ENCODE results near the gene SEC61B. TPM values are rescaled to one million over a fixed set of nuclear protein-coding genes. Genes with fewer than 3 reads are reported as not detected.

Gene SEC61B
- total RNA-seq, 2 donors from 2014 or later = 176 to 255 TPM

DNA sequence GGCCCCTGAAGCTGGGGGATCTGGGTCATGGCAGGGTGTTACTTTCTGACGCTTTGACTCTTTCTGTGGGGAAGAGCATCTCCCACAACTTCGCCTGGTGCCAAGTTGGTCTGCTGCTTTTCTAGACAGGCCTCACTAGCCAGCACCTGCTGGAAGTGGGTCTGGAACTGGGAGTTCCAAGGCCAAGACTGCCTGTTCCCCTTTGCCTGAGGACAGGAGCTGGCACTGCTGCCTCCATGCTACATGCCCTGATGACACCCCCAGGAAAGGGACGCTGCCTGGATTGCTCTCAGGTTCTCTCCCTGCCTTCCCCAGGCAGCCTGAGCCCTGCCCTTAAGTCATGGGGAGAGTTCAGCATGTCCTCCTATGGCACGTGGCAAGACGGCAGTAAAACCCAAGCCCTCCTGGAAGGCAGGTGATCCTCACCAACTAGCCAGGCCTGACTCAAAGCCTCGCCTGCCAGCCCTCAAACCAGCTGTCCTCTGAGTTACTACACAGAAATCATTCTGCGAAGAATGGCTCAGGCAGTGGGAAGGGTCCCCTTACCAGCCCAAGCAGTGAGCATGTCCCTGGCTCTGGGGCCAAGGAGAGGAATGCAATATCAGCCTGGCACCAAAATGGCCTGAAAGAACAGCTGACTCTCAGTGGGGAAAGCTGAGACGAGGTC is 35.8 kb downstream of the SEC61B start:
- Mint-ChIP-seq H3K4me1 (ENCODE audit: low read depth in 2 of 2) (peaks cover 41 to 49% of the 10 kb centered on the region in 2 donors), H3K9me3 (no peaks in the 10 kb centered on the region), H3K36me3 (no peaks in the 10 kb centered on the region), H3K27ac (peak overlapping the region in 1 of 2 donors; percentile 92), H3K27me3 (no peaks in the 10 kb centered on the region), H3K4me3 (no peak overlapping the region)
- ATAC-seq = no peak
- DNase-seq (ENCODE audit: low spot score) = no peak

DNA sequence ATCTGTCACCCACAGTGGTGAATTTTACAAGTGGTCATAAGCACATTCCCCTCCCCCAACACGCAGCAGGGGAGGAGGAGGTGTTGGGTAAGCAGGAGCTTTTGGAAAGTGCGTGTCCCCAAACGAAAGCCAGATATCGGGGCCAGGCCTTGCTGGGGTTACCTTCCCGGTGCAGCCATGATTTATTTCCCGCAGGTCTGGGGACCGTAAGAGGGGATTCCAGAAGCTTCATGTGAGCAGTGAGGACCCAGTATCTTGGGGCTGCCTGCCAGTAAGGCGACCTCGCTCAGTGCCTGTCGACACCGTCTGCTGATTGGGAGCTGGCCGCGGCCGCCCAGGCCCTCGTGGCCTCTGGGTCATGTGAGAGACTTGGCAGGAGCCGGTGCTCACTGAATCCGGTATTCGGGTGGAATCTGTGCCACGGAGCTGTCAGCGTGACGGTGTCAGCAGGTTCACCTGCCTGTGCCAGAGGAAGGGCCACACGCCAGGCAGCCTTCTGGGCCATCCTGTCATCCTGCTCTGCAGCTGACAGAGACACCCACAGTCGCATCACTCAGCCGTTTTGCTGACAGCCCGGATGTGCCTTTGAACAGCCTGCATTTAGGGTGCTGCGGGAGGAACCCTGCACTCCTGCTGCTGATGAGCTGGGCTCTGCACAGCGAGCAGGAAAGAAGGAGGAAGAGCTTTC is 37.3 kb downstream of the SEC61B start:
- Mint-ChIP-seq H3K4me3 (peak overlapping the region; percentile 79), H3K27me3 (no peaks in the 10 kb centered on the region), H3K27ac (peak overlapping the region; percentile 88 to 92), H3K9me3 (no peaks in the 10 kb centered on the region), H3K4me1 (ENCODE audit: low read depth in 2 of 2) (peaks cover 26 to 37% of the 10 kb centered on the region in 2 donors), H3K36me3 (no peaks in the 10 kb centered on the region)
- DNase-seq (ENCODE audit: low spot score) = peak; percentile 70
- ATAC-seq = peak; percentile 81 to 89

DNA sequence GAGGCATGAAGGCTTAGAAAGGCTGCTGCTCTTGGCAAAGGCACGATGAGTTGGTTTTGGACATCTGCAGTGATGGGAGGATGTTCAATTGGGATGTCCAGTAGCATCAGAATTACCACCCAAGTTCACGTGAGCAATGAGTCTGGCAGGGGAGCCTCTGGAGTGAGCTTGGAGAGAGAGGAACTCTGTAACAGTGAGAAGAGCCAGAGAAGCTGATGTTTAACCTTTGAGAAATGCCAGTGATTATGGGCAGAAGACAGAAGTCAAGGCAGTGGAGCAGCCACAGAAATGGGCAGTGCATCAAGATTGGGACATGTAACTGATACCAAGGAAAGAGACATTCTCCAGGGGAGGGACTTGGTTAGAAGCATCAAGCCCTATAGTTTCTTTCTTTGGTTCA is 39.8 kb downstream of the SEC61B start:
- Mint-ChIP-seq H3K27me3 (peaks cover 0 to 4% of the 10 kb centered on the region in 2 donors), H3K36me3 (no peaks in the 10 kb centered on the region), H3K4me1 (ENCODE audit: low read depth in 2 of 2) (peaks cover 19 to 30% of the 10 kb centered on the region in 2 donors), H3K27ac (peak overlapping the region in 1 of 2 donors; percentile 36), H3K9me3 (no peaks in the 10 kb centered on the region), H3K4me3 (no peak overlapping the region)
- ATAC-seq (no peak), DNase-seq (ENCODE audit: low spot score) (no peak)

DNA sequence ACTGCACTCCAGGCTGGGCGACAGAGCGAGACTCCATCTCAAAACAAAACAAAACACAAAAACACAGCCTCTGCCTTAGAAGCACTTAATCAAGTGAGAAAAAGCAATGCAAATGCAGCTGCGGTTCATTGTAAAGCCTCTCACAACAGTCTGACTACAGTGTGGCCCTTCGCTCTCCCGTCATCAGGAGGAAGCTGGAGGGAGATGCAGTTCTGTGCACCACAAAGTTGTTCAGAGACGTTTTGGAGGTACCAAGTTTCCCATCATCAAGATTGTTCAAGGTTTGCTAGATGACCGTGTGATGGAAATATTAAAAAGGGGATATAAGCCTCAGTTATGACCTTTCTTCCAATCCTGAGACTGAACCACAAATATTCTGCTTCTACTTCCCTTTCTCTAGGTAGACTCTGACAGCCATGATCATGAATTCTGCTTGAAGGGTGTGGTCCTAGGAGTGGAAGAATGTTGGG is 40.9 kb downstream of the SEC61B start:
- H3K9me3 Mint-ChIP-seq = no peaks in the 10 kb centered on the region
- no peaks in the 10 kb centered on the region for H3K36me3 Mint-ChIP-seq
- ATAC-seq = no peak
- peaks cover 22 to 31% of the 10 kb centered on the region in 2 donors for H3K4me1 Mint-ChIP-seq (ENCODE audit: low read depth in 2 of 2)
- H3K27ac Mint-ChIP-seq = no peak overlapping the region
- H3K4me3 Mint-ChIP-seq = no peak overlapping the region
- H3K27me3 Mint-ChIP-seq = peaks cover 0 to 4% of the 10 kb centered on the region in 2 donors
- DNase-seq (ENCODE audit: low spot score) = no peak

DNA sequence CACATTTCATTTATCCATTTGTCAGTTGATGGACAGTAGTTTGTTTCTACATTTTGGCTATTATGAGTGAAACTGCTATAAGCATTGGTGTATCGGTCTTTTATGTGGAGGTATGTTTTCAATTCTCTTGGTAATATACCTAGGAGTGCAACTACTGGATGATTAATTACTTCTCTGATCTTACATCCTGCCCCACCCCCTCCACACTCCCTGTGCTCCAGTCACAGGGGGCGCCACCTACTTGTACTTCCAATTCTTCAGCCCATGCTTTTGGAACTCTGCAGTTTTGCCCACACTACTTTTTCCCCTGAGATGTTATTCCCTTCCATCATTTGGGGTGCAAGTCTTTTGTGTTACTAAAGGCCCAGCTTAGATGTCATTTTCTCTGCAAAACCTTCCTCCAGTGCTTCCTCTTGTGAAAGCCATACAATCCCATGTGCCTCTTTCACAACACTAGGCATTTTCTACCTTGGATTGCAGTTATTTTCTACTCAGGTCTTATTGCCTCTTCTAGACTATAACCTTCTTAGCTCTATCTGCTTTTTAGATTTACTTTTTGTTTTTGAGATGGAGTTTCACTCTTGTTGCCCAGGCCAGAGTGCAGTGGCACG is 42.1 kb downstream of the SEC61B start:
- Mint-ChIP-seq H3K4me1 (ENCODE audit: low read depth in 2 of 2) (peaks cover 21 to 26% of the 10 kb centered on the region in 2 donors), H3K9me3 (no peaks in the 10 kb centered on the region), H3K36me3 (no peaks in the 10 kb centered on the region), H3K27me3 (peaks cover 1 to 4% of the 10 kb centered on the region in 2 donors), H3K4me3 (no peak overlapping the region), H3K27ac (no peak overlapping the region)
- no peak for DNase-seq (ENCODE audit: low spot score)
- ATAC-seq = no peak

DNA sequence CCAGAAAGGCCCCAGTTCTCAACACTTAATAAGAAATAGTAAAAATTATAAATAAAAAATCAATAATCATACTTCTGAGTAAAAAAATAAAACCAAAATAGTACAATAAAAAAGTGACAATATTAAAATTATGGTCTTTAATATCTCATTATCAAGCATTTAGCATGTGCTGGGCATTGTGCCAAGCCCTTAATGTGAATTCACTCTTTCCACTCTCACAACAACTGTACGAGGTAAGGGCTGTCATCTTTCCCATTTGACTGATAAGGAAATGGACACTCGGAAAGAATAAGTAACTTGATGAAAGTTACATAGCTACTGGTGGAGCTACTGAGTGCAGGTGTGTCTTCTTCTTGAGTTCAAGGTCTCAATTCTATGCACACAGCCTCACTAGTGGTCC is 43.6 kb downstream of the SEC61B start:
- H3K27ac Mint-ChIP-seq = no peak overlapping the region
- H3K4me3 Mint-ChIP-seq = no peak overlapping the region
- peaks cover 13 to 21% of the 10 kb centered on the region in 2 donors for H3K4me1 Mint-ChIP-seq (ENCODE audit: low read depth in 2 of 2)
- H3K9me3 Mint-ChIP-seq = no peaks in the 10 kb centered on the region
- H3K36me3 Mint-ChIP-seq = no peaks in the 10 kb centered on the region
- peaks cover 4 to 17% of the 10 kb centered on the region in 2 donors for H3K27me3 Mint-ChIP-seq
- no peak for DNase-seq (ENCODE audit: low spot score)
- ATAC-seq = no peak

DNA sequence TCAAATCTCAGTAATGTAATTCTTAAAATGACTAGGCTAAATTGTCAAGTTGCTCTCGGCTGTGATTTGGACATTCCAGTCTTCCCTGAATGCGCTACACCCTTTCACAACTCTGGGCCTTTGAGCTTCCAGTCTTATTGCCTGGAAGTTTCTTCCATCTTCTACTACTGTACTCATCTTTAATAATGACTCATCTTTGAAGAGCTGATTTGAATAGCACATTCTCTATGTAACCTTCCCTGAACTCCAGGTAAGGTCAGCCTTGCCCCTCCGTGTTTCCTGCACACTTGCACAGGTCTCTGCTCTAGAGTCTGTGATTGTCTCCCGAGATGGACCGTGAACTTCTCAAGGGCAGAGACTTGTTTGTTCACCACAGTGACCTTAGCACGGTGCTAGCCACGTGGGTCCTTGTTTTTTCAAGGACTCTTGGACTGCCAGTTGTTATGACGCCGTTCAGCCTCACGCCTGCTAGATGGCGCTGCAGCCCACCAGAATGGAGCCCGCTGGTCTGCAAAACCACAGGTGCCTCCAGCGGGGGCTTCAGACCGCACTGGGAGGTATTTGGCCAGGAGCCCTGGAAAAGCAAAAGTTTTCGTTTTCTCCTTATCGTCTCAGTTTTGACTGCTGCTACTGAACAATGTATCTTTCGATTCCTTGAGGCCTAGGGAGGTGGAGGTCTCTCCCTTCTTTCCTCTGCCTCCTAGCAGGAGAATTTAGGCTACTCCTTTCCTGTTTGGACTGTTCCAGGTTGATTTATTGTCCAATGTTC is 44.4 kb downstream of the SEC61B start:
- ATAC-seq (peak; percentile 83 to 86), DNase-seq (ENCODE audit: low spot score) (peak; percentile 77)
- Mint-ChIP-seq H3K9me3 (no peaks in the 10 kb centered on the region), H3K4me3 (peak overlapping the region; percentile 59), H3K4me1 (ENCODE audit: low read depth in 2 of 2) (peaks cover 13 to 17% of the 10 kb centered on the region in 2 donors), H3K36me3 (no peaks in the 10 kb centered on the region), H3K27ac (no peak overlapping the region), H3K27me3 (peaks cover 4 to 17% of the 10 kb centered on the region in 2 donors)

DNA sequence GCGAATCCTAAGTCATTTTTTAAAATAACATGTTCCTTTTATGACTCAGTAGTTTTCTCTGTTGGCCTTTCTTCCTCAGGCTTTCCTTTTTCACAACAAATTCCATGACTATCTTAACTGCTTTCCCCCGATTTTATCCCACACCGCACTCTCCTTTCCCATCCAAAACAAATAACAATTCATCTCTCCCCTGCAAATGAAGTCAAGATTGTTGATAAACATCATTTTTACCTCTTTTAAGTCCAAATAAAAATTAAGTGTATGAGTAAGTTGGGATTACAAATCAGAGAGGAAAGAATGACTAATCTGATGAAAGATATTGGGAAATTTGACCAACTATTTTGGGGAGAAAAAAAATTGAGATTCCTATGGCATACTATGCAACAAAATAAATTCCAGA is 47.3 kb downstream of the SEC61B start:
- H3K27ac Mint-ChIP-seq = no peak overlapping the region
- peaks cover 17 to 24% of the 10 kb centered on the region in 2 donors for H3K4me1 Mint-ChIP-seq (ENCODE audit: low read depth in 2 of 2)
- no peak for ATAC-seq
- no peaks in the 10 kb centered on the region for H3K36me3 Mint-ChIP-seq
- no peak for DNase-seq (ENCODE audit: low spot score)
- peaks cover 9 to 17% of the 10 kb centered on the region in 2 donors for H3K27me3 Mint-ChIP-seq
- no peak overlapping the region for H3K4me3 Mint-ChIP-seq
- no peaks in the 10 kb centered on the region for H3K9me3 Mint-ChIP-seq

DNA sequence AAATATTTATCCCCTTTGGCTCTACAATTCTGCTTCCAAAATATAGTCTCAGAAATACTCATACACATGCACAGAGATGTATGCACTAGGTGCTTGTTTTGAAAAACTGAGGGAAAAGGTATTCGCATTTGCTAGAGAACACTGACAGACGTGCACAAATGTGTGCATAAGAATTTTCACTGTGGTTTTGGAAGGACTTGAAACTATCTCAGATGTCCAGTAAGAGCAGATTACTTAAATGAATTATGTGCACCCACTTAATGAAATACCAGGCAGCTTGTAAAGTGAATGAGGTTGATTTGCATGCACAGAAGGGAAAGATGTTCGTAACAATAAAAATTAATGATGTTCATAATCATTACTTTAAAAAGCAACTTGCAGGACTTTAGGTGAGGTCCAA is 48.4 kb downstream of the SEC61B start:
- Mint-ChIP-seq H3K36me3 (no peaks in the 10 kb centered on the region), H3K27ac (no peak overlapping the region), H3K9me3 (no peaks in the 10 kb centered on the region)

DNA sequence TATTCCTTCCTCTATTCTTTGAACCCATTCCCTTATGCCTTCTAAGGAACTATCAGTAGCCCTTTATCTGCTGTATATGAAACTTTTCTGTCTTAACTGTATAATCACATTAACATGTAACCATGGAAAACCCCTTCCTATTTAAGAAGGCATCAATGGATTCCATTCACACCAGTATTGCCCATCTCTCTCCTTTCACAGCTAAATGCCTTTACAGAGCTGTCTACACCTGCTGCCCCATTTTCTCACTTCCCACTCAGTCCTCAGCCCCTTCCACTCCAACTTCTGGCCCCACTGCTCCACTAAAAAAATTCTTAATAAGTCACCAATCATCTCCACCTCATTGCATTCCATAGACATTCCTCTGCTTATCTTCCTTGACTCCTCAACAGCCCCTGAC is 50.8 kb downstream of the SEC61B start:
- DNase-seq (ENCODE audit: low spot score) = no peak
- Mint-ChIP-seq H3K4me3 (no peak overlapping the region), H3K36me3 (no peaks in the 10 kb centered on the region), H3K9me3 (no peaks in the 10 kb centered on the region), H3K27me3 (peaks cover 13 to 28% of the 10 kb centered on the region in 2 donors), H3K27ac (peak overlapping the region in 1 of 2 donors; percentile 7), H3K4me1 (ENCODE audit: low read depth in 2 of 2) (peaks cover 6 to 10% of the 10 kb centered on the region in 2 donors)
- ATAC-seq = no peak

More for the DNA sequence above, 48.4 kb downstream of the SEC61B start:
- Mint-ChIP-seq H3K4me3 (no peak overlapping the region), H3K4me1 (ENCODE audit: low read depth in 2 of 2) (peaks cover 19 to 20% of the 10 kb centered on the region in 2 donors), H3K27me3 (peaks cover 6 to 17% of the 10 kb centered on the region in 2 donors)
- DNase-seq (ENCODE audit: low spot score) (no peak), ATAC-seq (no peak)

DNA sequence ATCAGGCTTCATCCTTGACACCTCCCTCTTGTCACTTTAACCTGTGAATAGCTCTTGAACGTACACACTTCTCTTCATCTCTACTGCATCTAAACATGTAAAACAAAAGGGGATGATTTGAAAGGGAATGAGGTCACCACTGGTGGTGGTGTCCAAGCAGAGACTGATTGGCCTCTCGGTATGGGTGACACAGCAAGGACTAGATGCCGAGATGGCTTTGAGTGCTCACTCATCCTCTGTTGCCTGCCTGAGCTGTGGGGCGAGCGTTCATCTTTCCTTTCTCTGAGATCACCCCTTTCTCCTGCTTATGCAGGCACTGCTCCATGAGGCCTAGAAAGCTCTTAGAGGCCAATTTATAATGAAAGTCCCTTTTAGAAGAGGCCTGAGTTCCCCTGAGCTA is 51.9 kb downstream of the SEC61B start:
- H3K9me3 Mint-ChIP-seq = no peaks in the 10 kb centered on the region
- H3K36me3 Mint-ChIP-seq = no peaks in the 10 kb centered on the region
- no peak overlapping the region for H3K4me3 Mint-ChIP-seq
- H3K27me3 Mint-ChIP-seq = peaks cover 13 to 28% of the 10 kb centered on the region in 2 donors
- ATAC-seq (no peak), DNase-seq (ENCODE audit: low spot score) (no peak)
- peaks cover 6 to 10% of the 10 kb centered on the region in 2 donors for H3K4me1 Mint-ChIP-seq (ENCODE audit: low read depth in 2 of 2)
- H3K27ac Mint-ChIP-seq = peak overlapping the region in 1 of 2 donors; percentile 64

DNA sequence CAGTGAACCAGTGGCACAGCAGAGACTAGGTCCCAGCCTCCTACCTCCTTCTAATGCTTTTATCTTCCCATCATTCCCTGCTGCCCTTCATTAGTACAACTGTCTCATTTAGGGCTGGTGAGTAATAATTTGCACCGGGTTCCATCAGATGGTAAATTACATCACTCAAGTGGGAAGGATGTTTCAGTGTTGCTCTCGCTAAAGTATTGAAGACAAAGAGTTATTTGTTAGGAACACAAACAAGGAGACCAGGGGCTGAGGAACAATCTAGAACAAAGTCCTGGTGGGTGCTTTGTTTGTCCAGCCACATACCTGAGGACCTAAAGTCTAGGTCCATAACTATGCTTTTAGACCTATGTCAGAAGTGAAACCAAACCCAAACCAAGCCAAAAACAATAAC is 52.4 kb downstream of the SEC61B start:
- Mint-ChIP-seq H3K9me3 (no peaks in the 10 kb centered on the region), H3K27ac (peak overlapping the region in 1 of 2 donors; percentile 64), H3K27me3 (peaks cover 13 to 23% of the 10 kb centered on the region in 2 donors), H3K4me1 (ENCODE audit: low read depth in 2 of 2) (peaks cover 6 to 10% of the 10 kb centered on the region in 2 donors), H3K36me3 (no peaks in the 10 kb centered on the region), H3K4me3 (no peak overlapping the region)
- DNase-seq (ENCODE audit: low spot score) (no peak), ATAC-seq (no peak)

Data from natural killer cell treated with Interleukin-12 subunit alpha and Interleukin-12 subunit beta and Interleukin-15 and Interleukin-18, amount 100 ng/mL, for 72 hours (primary cell).